ENCODE data around the gene GGA3. TPM values are rescaled to one million over a fixed set of nuclear protein-coding genes. Genes with fewer than 3 reads are reported as not detected.

The GGA3 gene
- total and polyA plus RNA-seq, 4 donors, result 5.6 to 51.0 (median 34.8) TPM

DNA sequence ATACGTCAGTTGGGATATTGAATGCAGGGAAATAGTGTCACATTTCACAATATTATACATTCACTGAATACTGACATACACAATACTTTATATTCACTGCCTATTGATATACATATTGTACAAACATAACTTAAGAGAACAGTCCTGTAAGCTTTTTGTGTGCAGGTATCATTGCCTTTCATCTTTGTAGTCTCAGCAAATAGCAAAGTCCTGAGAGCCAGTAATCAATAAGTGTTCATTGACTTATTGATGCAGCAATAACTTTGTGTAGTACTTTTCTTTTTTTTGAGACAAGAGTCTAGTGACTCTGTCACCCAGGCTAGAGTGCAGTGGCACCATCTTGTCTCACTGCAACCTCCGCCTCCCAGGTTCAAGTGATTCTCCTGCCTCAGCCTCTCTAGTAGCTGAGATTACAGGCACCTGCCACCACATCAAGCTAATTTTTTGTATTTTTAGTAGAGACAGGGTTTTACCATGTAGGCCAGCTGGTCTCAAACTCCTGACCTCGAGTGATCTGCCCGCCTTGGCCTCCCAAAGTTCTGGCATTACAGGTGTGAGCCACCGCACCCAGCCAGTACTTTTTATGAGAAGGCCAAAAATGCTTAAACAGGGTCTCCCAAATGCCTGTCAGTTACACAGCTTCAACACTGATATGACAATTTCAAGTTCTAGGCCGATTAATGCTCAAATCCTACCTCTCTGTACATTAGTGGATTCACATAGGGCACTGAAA, 61.4 kb downstream of the GGA3 start:
- no peak overlapping the region for H3K4me3 ChIP-seq (ENCODE audit: low read length in 2 of 2)
- H3K27ac ChIP-seq (ENCODE audit: low read depth in 1 of 2, low read length in 2 of 2), result no peak overlapping the region
- 92% methylated on average over 6 of the region's 6 CpGs for WGBS, 2 donors
- no peaks in the 10 kb centered on the region for H3K36me3 ChIP-seq (ENCODE audit: control insufficient read depth in 1 of 2, insufficient read depth in 2 of 2, low read length in 1 of 2)
- ATAC-seq (ENCODE audit: low FRiP score) (no peak), DNase-seq (no peak)
- no peaks in the 10 kb centered on the region for H3K4me1 ChIP-seq (ENCODE audit: control insufficient read depth in 1 of 2, insufficient read depth in 2 of 2, low read length in 2 of 2)
- intact Hi-C loops (cut with DNase I), result loop anchor here (2.0 to 5.0 kb wide), 2 partner anchors 85 to 238 kb away; no protein-coding TSS in a partner anchor
- no peaks in the 10 kb centered on the region for H3K27me3 ChIP-seq (ENCODE audit: control insufficient read depth in 1 of 2, insufficient read depth in 2 of 2, low read length in 1 of 2)
- H3K9me3 ChIP-seq (ENCODE audit: control insufficient read depth, low read length), result no peaks in the 10 kb centered on the region

DNA sequence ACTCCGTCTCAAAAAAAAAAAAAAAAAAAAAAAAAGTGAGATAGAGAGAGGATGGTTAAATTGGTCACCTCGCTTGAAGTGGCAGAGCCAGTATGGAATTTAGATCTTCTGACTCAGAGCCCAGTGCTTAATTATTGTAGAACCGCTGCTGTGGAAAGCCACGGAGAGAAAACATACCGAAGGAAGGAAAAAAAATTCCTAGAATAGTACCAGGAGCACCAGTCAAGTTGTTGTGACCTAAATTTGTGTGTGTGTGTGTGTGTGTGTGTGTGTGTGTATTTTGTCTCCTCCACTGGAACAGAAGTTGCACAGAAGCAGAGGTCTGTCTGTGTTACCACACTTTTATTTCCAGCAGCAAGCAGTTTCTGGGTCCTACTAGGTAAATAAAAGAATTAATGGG, 66.5 kb downstream of the GGA3 start:
- no peaks in the 10 kb centered on the region for H3K9me3 ChIP-seq (ENCODE audit: control insufficient read depth, low read length)
- intact Hi-C loops (cut with DNase I), result no loop called here
- no peaks in the 10 kb centered on the region for H3K4me1 ChIP-seq (ENCODE audit: control insufficient read depth in 1 of 2, insufficient read depth in 2 of 2, low read length in 2 of 2)
- 38 to 41% methylated on average over 4 of the region's 5 CpGs for WGBS, 2 donors
- no peak overlapping the region for H3K4me3 ChIP-seq (ENCODE audit: low read length in 2 of 2)
- no peaks in the 10 kb centered on the region for H3K36me3 ChIP-seq (ENCODE audit: control insufficient read depth in 1 of 2, insufficient read depth in 2 of 2, low read length in 1 of 2)
- no peaks in the 10 kb centered on the region for H3K27me3 ChIP-seq (ENCODE audit: control insufficient read depth in 1 of 2, insufficient read depth in 2 of 2, low read length in 1 of 2)
- no peak for DNase-seq
- H3K27ac ChIP-seq (ENCODE audit: low read depth in 1 of 2, low read length in 2 of 2), result no peak overlapping the region
- no peak for ATAC-seq (ENCODE audit: low FRiP score)

DNA sequence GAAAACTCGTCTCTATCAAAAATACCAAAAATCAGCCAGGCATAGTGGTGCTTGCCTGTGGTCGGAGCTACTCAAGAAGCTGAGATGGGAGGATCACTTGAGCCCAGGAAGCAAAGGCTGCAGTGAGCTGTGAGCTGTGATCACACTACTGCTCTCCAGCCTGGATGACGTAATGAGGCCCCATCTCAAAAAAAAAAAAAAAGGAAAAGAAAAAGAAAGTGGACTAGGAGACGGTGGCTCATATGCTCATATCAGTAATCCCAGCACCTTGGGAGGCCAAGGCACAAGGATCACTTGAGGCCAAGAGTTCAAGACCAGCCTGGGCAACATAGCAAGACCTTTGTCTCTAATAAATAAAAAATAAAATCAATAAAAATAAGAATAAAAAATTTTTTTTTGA, 69.8 kb downstream of the GGA3 start:
- no peak for DNase-seq
- H3K27ac ChIP-seq (ENCODE audit: low read depth in 1 of 2, low read length in 2 of 2), result no peak overlapping the region
- H3K27me3 ChIP-seq (ENCODE audit: control insufficient read depth in 1 of 2, insufficient read depth in 2 of 2, low read length in 1 of 2), result no peaks in the 10 kb centered on the region
- no peak overlapping the region for H3K4me3 ChIP-seq (ENCODE audit: low read length in 2 of 2)
- no peaks in the 10 kb centered on the region for H3K9me3 ChIP-seq (ENCODE audit: control insufficient read depth, low read length)
- 56 to 59% methylated on average over 4 of the region's 4 CpGs for WGBS, 2 donors
- ATAC-seq (ENCODE audit: low FRiP score), result no peak
- no peaks in the 10 kb centered on the region for H3K4me1 ChIP-seq (ENCODE audit: control insufficient read depth in 1 of 2, insufficient read depth in 2 of 2, low read length in 2 of 2)
- intact Hi-C loops (cut with DNase I), result no loop called here
- H3K36me3 ChIP-seq (ENCODE audit: control insufficient read depth in 1 of 2, insufficient read depth in 2 of 2, low read length in 1 of 2), result no peaks in the 10 kb centered on the region

DNA sequence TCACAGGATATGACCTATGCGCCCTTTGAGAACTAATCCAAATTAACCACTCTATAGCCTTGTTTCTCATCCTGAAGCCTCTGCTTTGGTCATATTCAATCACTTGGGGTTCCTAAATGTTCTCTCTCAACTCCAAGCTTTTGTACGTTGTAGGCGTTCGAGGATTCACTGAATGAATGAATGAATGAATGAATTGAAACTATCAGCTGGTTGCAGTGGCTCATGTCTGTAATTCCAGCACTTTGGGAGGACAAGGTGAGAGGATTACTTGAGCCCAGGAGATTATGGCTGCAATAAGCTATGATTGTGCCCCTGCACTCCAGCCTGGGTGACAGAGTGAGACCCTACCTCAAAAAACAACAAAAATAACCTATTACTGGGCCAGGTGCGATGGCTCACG, 72.8 kb downstream of the GGA3 start:
- Histone ChIP-seq H3K36me3 (ENCODE audit: control insufficient read depth in 1 of 2, insufficient read depth in 2 of 2, low read length in 1 of 2) (no peaks in the 10 kb centered on the region), H3K27ac (ENCODE audit: low read depth in 1 of 2, low read length in 2 of 2) (no peak overlapping the region), H3K4me3 (ENCODE audit: low read length in 2 of 2) (no peak overlapping the region), H3K27me3 (ENCODE audit: control insufficient read depth in 1 of 2, insufficient read depth in 2 of 2, low read length in 1 of 2) (no peaks in the 10 kb centered on the region), H3K9me3 (ENCODE audit: control insufficient read depth, low read length) (no peaks in the 10 kb centered on the region), H3K4me1 (ENCODE audit: control insufficient read depth in 1 of 2, insufficient read depth in 2 of 2, low read length in 2 of 2) (no peaks in the 10 kb centered on the region)
- ATAC-seq (ENCODE audit: low FRiP score) (no peak), DNase-seq (no peak)
- intact Hi-C loops (cut with DNase I), result loop anchor here in 1 of 2 donors (10.0 kb wide), 1 partner anchor 134 kb away; no protein-coding TSS in a partner anchor
- WGBS, 2 donors, result 90 to 91% methylated on average over 6 of the region's 6 CpGs

Other genes starting within 250 kb of the GGA3 start
- gene MRPL58, start 248.9 kb downstream of the GGA3 start, total RNA-seq, result 10 to 100 TPM; 16.6 to 17.4 TPM
- gene MRPL58, start 248.9 kb downstream of the GGA3 start, polyA plus RNA-seq, result 10 to 100 TPM; 25.2 to 31.2 TPM
- 100 to 1,000 TPM; 136 to 149 TPM for gene ATP5PD, start 214.6 kb downstream of the GGA3 start, total RNA-seq
- gene ATP5PD, start 214.6 kb downstream of the GGA3 start, polyA plus RNA-seq, result 100 to 1,000 TPM; 349 to 520 TPM
- 10 to 100 TPM; 21.4 to 26.4 TPM for gene KCTD2, start 214.4 kb downstream of the GGA3 start, total RNA-seq
- 10 to 100 TPM; 13.9 to 14.9 TPM for gene KCTD2, start 214.4 kb downstream of the GGA3 start, polyA plus RNA-seq
- 10 to 100 TPM in 1 of 2 donors, 1 to 10 TPM in 1; 5.6 to 11.4 TPM for gene SLC16A5, start 173.7 kb downstream of the GGA3 start, total RNA-seq
- 1 to 10 TPM; 7.8 to 7.9 TPM for gene SLC16A5, start 173.7 kb downstream of the GGA3 start, polyA plus RNA-seq
- gene ARMC7, start 151.6 kb downstream of the GGA3 start, total RNA-seq, result 10 to 100 TPM in 1 of 2 donors, 1 to 10 TPM in 1; 8.7 to 19.4 TPM
- 1 to 10 TPM; 4.9 to 8.6 TPM for gene ARMC7, start 151.6 kb downstream of the GGA3 start, polyA plus RNA-seq
- 10 to 100 TPM; 24.7 to 29.6 TPM for gene NT5C, start 129.9 kb downstream of the GGA3 start, total RNA-seq
- gene NT5C, start 129.9 kb downstream of the GGA3 start, polyA plus RNA-seq, result 10 to 100 TPM; 28.7 to 93.0 TPM
- gene JPT1, start 107.1 kb downstream of the GGA3 start, total RNA-seq, result 10 to 100 TPM; 16.0 to 18.3 TPM
- gene JPT1, start 107.1 kb downstream of the GGA3 start, polyA plus RNA-seq, result 100 to 1,000 TPM in 1 of 2 donors, 10 to 100 TPM in 1; 10.8 to 144 TPM
- 100 to 1,000 TPM; 262 to 280 TPM for gene SUMO2, start 78.6 kb downstream of the GGA3 start, total RNA-seq
- gene SUMO2, start 78.6 kb downstream of the GGA3 start, polyA plus RNA-seq, result 100 to 1,000 TPM in 1 of 2 donors, 10 to 100 TPM in 1; 96.2 to 113 TPM
- 10 to 100 TPM; 71.0 to 76.2 TPM for gene NUP85, start 55.9 kb downstream of the GGA3 start, total RNA-seq
- gene NUP85, start 55.9 kb downstream of the GGA3 start, polyA plus RNA-seq, result 10 to 100 TPM; 17.2 to 99.5 TPM
- gene MRPS7, start 273 bp upstream of the GGA3 start, total RNA-seq, result 10 to 100 TPM; 24.6 to 26.6 TPM
- gene MRPS7, start 273 bp upstream of the GGA3 start, polyA plus RNA-seq, result 10 to 100 TPM; 37.9 to 38.8 TPM
- gene MIF4GD, start 9.6 kb upstream of the GGA3 start, total RNA-seq, result 10 to 100 TPM; 26.2 to 27.4 TPM
- 10 to 100 TPM; 27.7 to 33.0 TPM for gene MIF4GD, start 9.6 kb upstream of the GGA3 start, polyA plus RNA-seq
- gene SLC25A19, start 27.8 kb upstream of the GGA3 start, total RNA-seq, result 10 to 100 TPM in 1 of 2 donors, 1 to 10 TPM in 1; 8.0 to 15.7 TPM
- 1 to 10 TPM; 5.0 to 7.8 TPM for gene SLC25A19, start 27.8 kb upstream of the GGA3 start, polyA plus RNA-seq
- gene GRB2, start 144.1 kb upstream of the GGA3 start, total RNA-seq, result 100 to 1,000 TPM in 1 of 2 donors, 10 to 100 TPM in 1; 96.8 to 106 TPM
- 10 to 100 TPM; 36.6 to 38.2 TPM for gene GRB2, start 144.1 kb upstream of the GGA3 start, polyA plus RNA-seq
- gene TMEM94, start 195.0 kb upstream of the GGA3 start, total RNA-seq, result 10 to 100 TPM; 51.5 to 74.8 TPM
- gene TMEM94, start 195.0 kb upstream of the GGA3 start, polyA plus RNA-seq, result 10 to 100 TPM; 19.5 to 54.6 TPM

Measured in aorta (tissue), 5 donors.